HFFc6 (cell line): Measurements from ENCODE around the gene AKAP3. TPM values are rescaled to one million over a fixed set of nuclear protein-coding genes. Genes with fewer than 3 reads are reported as not detected.

Source experiments
- DNase-seq: peaks from one replicate; pipeline ENCODE4 v3.0.0-alpha.2; 2018
- H3K27ac Mint-ChIP-seq: 2 replicates; pipeline ENCODE4 v1.8.0; 2020; ENCODE audit warnings: mild to moderate bottlenecking, mixed read lengths
- H3K27me3 Mint-ChIP-seq: 2 replicates; pipeline ENCODE4 v1.8.0; 2021; ENCODE audit warnings: mild to moderate bottlenecking, moderate library complexity, mixed read lengths; ENCODE audit not compliant: insufficient read depth
- H3K36me3 Mint-ChIP-seq: 2 replicates; pipeline ENCODE4 v1.8.0; 2021; ENCODE audit warnings: low read depth, mixed read lengths
- H3K4me1 Mint-ChIP-seq: 2 replicates; pipeline ENCODE4 v1.8.0; 2020; ENCODE audit warnings: low read depth, mixed read lengths
- H3K4me3 Mint-ChIP-seq: 2 replicates; pipeline ENCODE4 v1.8.0; 2020; ENCODE audit warnings: mild to moderate bottlenecking, moderate library complexity, mixed read lengths
- H3K9me3 Mint-ChIP-seq: 2 replicates; pipeline ENCODE4 v1.8.0; 2020; ENCODE audit warnings: mild to moderate bottlenecking, mixed read lengths
- CTCF ChIP-seq: fragments of 200-600 bp; sonication (generic); IDR thresholded peaks from 2 replicates; pipeline ENCODE4 v1.5.0; 2021; ENCODE audit warnings: antibody characterized with exemption, mild to moderate bottlenecking
- total RNA-seq, 6 experiments: library from RNA; stranded (reverse); fragmentation: NEBNext Ultra II Directional; extraction: Animal tissue kit (Norgen Biotek cat#: 25700); gene quantifications; 2 replicates in 1 of 6; 3 replicates in 5 of 6; pipeline ENCODE4 v1.2.3, GENCODE V29; 2021

Gene AKAP3
- total RNA-seq, 6 experiments from 2014 or later = 0.23 to 0.75 (median 0.42) TPM

GRCh38 chr12:4615667-4616066 is 33.2 kb downstream of the AKAP3 start:
- no peaks in the 10 kb centered on the region for H3K27me3 Mint-ChIP-seq
- DNase-seq = no peak
- H3K36me3 Mint-ChIP-seq = peaks cover 12% of the 10 kb centered on the region; the same call in 1 of the 2 replicates
- no peak for TF ChIP-seq CTCF
- no peak overlapping the region for H3K27ac Mint-ChIP-seq
- no peak overlapping the region for H3K4me3 Mint-ChIP-seq
- no peaks in the 10 kb centered on the region for H3K4me1 Mint-ChIP-seq
- no peaks in the 10 kb centered on the region for H3K9me3 Mint-ChIP-seq

GRCh38 chr12:4610481-4610880 is 38.4 kb downstream of the AKAP3 start:
- Mint-ChIP-seq H3K27ac (no peak overlapping the region), H3K27me3 (no peaks in the 10 kb centered on the region), H3K9me3 (no peaks in the 10 kb centered on the region), H3K36me3 (peaks cover 12% of the 10 kb centered on the region; the same call in 1 of the 2 replicates), H3K4me3 (no peak overlapping the region), H3K4me1 (peaks cover 15% of the 10 kb centered on the region)
- DNase-seq = no peak
- TF ChIP-seq CTCF = no peak

- H3K27me3 Mint-ChIP-seq = peaks cover 2% of the 10 kb centered on the region; the same call in 1 of the 2 replicates
- no peak for DNase-seq
- no peak overlapping the region for H3K27ac Mint-ChIP-seq
- H3K36me3 Mint-ChIP-seq = peaks cover 12% of the 10 kb centered on the region; the same call in 1 of the 2 replicates
- peaks cover 15% of the 10 kb centered on the region for H3K4me1 Mint-ChIP-seq
- H3K4me3 Mint-ChIP-seq = no peak overlapping the region
- no peak for TF ChIP-seq CTCF
- H3K9me3 Mint-ChIP-seq = no peaks in the 10 kb centered on the region
Measured at GRCh38 chr12:4609071-4609470, 39.8 kb downstream of the AKAP3 start.

- TF ChIP-seq CTCF = no peak
- H3K36me3 Mint-ChIP-seq = no peaks in the 10 kb centered on the region
- H3K27ac Mint-ChIP-seq = no peak overlapping the region
- peaks cover 15% of the 10 kb centered on the region for H3K4me1 Mint-ChIP-seq
- no peaks in the 10 kb centered on the region for H3K9me3 Mint-ChIP-seq
- DNase-seq = no peak
- no peak overlapping the region for H3K4me3 Mint-ChIP-seq
- peaks cover 14% of the 10 kb centered on the region for H3K27me3 Mint-ChIP-seq
Measured at GRCh38 chr12:4607056-4607455, 41.8 kb downstream of the AKAP3 start.

- H3K4me3 Mint-ChIP-seq = peak overlapping the region; percentile 95
- peak overlapping the region; percentile 84 for H3K27ac Mint-ChIP-seq
- H3K4me1 Mint-ChIP-seq = peaks cover 15% of the 10 kb centered on the region
Measured at GRCh38 chr12:4604684-4605193, 44.1 kb downstream of the AKAP3 start.

More at GRCh38 chr12:4604684-4605193, 44.1 kb downstream of the AKAP3 start:
- no peaks in the 10 kb centered on the region for H3K9me3 Mint-ChIP-seq
- DNase-seq = peak; percentile 83
- H3K27me3 Mint-ChIP-seq = peaks cover 24% of the 10 kb centered on the region
- TF ChIP-seq CTCF = peak; percentile 99
- H3K36me3 Mint-ChIP-seq = no peaks in the 10 kb centered on the region
